HG02970 (cell line): ENCODE measurements around the gene ASH1L.
"Not testable (repeated sequence)": the region's sequence is repeated elsewhere in the genome, so short reads cannot be mapped to it uniquely, and the experiment has no call there.

Experiments used
- ATAC-seq: cut with Tn5 transposase; IDR thresholded peaks from one replicate; pipeline ENCODE4 v1.9.1; 2021; ENCODE audit warnings: mild to moderate bottlenecking, moderate library complexity, moderate number of reproducible peaks; ENCODE audit not compliant: unreplicated experiment, low FRiP score

Gene ASH1L

DNA sequence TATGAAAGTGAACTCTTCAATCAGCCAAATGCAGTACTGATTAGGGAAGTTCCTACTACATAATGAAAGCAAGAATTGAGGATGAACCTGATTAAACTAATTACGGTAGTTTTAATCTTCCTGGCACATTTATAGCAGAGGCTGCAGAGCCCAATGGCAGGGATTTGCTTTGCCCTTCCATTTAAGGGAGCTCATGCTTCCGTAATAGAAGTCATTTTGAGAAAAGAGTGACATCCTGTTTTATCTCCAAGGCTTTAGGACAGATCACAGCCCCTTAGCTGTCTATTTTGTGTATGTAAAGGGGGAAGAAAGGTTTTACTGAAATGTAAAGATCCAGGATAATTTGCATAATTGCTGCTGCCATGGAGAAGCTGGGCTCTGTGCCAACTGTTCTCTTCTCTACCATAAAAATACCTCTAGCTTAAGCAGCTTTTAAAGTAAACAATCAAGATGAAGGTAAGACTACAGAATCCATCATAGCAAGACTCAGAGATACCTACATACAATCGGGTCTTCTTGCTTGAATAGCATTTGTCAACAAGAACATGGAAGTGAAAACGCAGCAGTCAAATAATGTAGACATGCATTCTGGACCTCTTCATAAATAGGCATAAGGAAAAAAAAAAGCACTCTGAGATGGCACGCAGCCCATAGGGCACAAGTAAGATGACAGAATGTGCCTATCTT is 62.5 kb downstream of the ASH1L start:
- no peak for ATAC-seq

DNA sequence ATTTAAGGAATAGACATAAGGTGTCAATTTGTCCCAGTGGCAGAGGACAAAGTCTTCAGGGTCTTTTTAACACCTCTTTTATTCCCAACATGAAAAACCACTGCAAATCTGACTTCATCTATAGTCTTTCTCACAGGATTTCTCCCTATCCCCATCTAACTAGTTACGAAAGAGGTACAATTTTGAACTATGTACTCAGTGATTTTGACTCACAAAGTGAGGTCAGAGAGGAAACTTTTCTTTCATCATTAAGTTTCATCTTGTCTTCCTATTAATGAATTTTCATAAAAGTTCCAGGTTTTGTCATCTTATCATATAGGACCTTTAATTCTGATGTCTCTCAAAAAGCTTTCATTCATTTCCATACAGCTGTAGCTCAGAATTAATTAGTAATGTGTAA is 63.3 kb downstream of the ASH1L start:
- no peak for ATAC-seq

GRCh38 chr1:155493595-155493994 is 69.0 kb downstream of the ASH1L start:
- ATAC-seq: not testable (repeated sequence)

GRCh38 chr1:155488419-155488818 is 74.2 kb downstream of the ASH1L start:
- not testable (repeated sequence) for ATAC-seq

DNA sequence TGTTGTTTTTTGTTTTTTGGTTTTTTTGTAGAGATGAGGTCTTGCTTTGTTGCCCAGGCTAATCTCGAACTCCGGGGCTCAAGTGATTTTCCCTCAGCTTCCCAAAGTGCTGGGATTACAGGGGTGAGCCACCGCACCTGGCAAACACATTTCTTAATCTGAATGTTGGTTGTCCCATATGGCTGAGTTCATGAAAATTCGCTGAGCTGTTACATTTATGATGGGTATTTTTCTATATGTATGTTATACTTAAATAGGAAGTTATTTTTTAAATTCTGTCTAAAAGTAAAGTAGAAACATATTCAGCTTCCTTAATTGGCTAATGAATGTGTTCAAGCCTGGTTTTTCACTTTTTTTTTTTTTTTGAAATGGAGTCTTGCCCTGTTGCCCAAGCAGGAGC is 75.1 kb downstream of the ASH1L start:
- no peak for ATAC-seq

GRCh38 chr1:155486952-155487351 is 75.7 kb downstream of the ASH1L start:
- not testable (repeated sequence) for ATAC-seq

- no peak for ATAC-seq
Observed at GRCh38 chr1:155485945-155486344, 76.7 kb downstream of the ASH1L start.

GRCh38 chr1:155485222-155485621 is 77.4 kb downstream of the ASH1L start:
- no peak for ATAC-seq

DNA sequence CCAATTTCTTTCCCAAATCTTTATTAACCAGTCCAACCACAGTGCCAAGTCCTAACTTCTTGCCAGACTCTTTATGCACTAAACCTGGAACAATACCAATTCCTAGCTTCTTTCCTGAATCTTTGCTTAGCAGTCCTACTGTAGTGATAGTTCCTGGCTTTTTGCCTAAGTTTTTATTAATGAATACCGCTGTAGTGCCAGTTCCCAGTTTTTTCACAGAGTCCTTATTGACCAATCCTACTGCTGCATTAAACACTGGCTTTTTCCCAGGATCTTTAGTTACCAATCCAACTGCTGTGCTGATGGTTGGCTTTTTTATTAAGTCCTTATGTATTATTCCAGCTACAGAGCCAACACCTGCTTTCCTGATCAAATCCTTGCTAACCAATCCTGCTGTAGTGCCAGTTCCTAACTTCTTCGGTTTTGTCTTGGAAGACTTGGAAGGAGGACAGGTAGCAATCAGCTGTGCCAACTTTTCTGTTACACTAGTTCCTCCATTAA is 80.8 kb downstream of the ASH1L start:
- no peak for ATAC-seq

- ATAC-seq: no peak
Observed at GRCh38 chr1:155479205-155479604, 83.4 kb downstream of the ASH1L start.

- no peak for ATAC-seq
Observed at GRCh38 chr1:155478270-155478852, 84.2 kb downstream of the ASH1L start.

- no peak for ATAC-seq
Observed at GRCh38 chr1:155474146-155474545, 88.5 kb downstream of the ASH1L start.

- ATAC-seq: no peak
Observed at GRCh38 chr1:155473151-155473821, 89.3 kb downstream of the ASH1L start.

GRCh38 chr1:155472491-155473083 is 90.0 kb downstream of the ASH1L start:
- no peak for ATAC-seq

GRCh38 chr1:155471891-155472290 is 90.7 kb downstream of the ASH1L start:
- ATAC-seq: no peak

DNA sequence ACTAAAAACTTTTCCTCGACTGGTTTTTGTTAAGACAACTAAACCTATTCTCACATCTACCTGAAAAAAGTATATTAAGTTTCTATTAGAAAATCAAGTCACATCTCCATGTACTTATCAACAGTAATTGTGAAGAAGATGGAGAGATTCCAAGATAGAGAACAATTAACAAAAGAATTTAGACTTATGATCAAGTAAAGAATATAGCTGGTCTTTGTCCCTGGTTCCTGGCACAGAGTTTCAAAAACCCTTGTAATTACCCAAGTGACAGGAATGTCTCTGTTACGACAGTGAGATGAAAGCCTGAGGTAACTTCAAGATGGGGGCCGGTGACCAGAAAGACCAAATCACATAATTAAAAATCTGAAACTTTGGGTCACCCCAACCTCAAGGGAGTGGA is 91.6 kb downstream of the ASH1L start:
- ATAC-seq: no peak

DNA sequence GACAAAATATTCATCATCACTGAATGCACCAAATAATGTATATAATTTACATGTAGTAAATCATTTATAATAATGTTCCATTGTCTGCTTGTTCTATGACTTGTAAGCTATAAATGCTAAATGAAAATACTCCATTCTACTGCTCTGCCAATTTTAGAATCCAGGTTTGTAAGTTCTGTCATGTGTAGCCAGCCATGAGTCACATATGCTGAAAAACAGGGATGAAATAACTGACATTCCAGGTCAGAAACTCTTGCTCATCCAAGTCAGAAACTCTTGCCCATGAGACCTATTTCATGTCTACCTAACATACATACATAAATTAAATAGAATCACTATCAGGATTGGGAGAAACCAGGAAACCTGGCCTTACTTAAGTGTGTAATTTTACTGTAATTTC is 95.6 kb downstream of the ASH1L start:
- no peak for ATAC-seq

DNA sequence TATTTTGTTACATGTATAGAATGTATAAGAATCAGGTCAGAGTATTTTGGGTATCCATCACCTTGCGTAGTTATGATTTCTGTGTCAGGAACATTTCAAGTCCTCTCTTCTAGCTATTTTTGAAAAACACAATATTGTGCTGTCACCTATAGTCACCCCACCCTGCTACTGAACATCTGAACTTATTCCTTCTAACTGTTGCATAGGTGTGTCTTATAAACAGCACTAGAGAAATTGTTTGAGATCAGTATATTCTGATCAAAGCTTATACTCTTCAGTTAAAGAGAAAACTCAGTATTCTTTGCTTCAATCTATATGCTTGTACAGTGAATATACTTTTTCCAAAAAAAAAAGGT is 96.0 kb downstream of the ASH1L start:
- no peak for ATAC-seq

GRCh38 chr1:155463865-155464650 is 98.5 kb downstream of the ASH1L start:
- no peak for ATAC-seq

GRCh38 chr1:155458111-155458510 is 104.5 kb downstream of the ASH1L start:
- ATAC-seq: no peak

- ATAC-seq: no peak
Observed at GRCh38 chr1:155457266-155457665, 105.3 kb downstream of the ASH1L start.
